A549 (cell line): ENCODE data around the gene DDX3Y.

ENCODE experiments used
- CTCF ChIP-seq: fragments of >200 bp; sonication (Bioruptor Twin); formaldehyde crosslinking; IDR thresholded peaks from 3 replicates; pipeline ENCODE4 v1.5.1; 2016
- ELK1 ChIP-seq: fragments of 150-350 bp; IDR thresholded peaks from 2 replicates; pipeline ENCODE4 v1.6.1; 2014; ENCODE audit warnings: low read depth, mild to moderate bottlenecking, low read length
- EP300 ChIP-seq, 2 experiments: fragments of >200 bp; sonication (Bioruptor Twin); formaldehyde crosslinking; IDR thresholded peaks; 2 replicates in 1 of 2; 3 replicates in 1 of 2; pipeline ENCODE4 v1.6.1; 2016 to 2017
- MAX ChIP-seq: IDR thresholded peaks from 2 replicates; pipeline ENCODE4 v1.6.1; 2012
- POLR2A ChIP-seq: IDR thresholded peaks from 2 replicates; pipeline ENCODE4 v1.6.1; 2012; ENCODE audit warnings: mild to moderate bottlenecking, low read length

GRCh38 chrY:12896973-12897372, 7.7 kb upstream of the DDX3Y start:
- TF ChIP-seq CTCF (no peak), EP300 (IDR thresholded peaks at IDR 0.05) (no peak), POLR2A (no peak), MAX (no peak), ELK1 (no peak)
